Endothelial cell of umbilical vein (primary cell): ENCODE measurements around the gene COMMD10. TPM values are rescaled to one million over a fixed set of nuclear protein-coding genes. Genes with fewer than 3 reads are reported as not detected.

Experiments
- BruUV-seq: library from RNA; stranded (reverse); fragments of 400-500 nt; replicated peaks from 2 replicates; lab custom pipeline; 2021; lab: Mats Ljungman, UMichigan
- CTCF ChIA-PET: fragments of 300-600, 350-600 bp; sonication (Branson Sonifier 250); formaldehyde crosslinking; loops from one replicate; lab custom pipeline; 2021; ENCODE audit warnings: antibody characterized with exemption, inconsistent platforms; lab: Charles Lee
- POLR2A ChIA-PET: fragments of 300-600, 350-600 bp; sonication (Branson Sonifier 250); formaldehyde crosslinking; loops from one replicate; lab custom pipeline; 2021; ENCODE audit warnings: antibody characterized with exemption, inconsistent platforms; lab: Charles Lee
- DNase-seq: peaks from one replicate; pipeline ENCODE4 v3.0.0-alpha.2; 2011; ENCODE audit warnings: low read depth, low spot score
- FAIRE-seq: peaks from 2 replicates; lab custom pipeline; 2011; peaks lifted over from hg19 to GRCh38; lab: Jason Lieb, UNC
- H2AFZ ChIP-seq: 2 replicates; pipeline ENCODE4 v1.6.0; 2012; ENCODE audit warnings: low read depth, low read length, control low read depth, inconsistent platforms
- H3K27ac ChIP-seq: 2 replicates; pipeline ENCODE4 v1.5.1; 2011; ENCODE audit warnings: low read depth, mild to moderate bottlenecking, control low read depth, low read length, moderate library complexity; ENCODE audit not compliant: insufficient read depth
- H3K27me3 ChIP-seq, 2 experiments: 2 replicates each; pipeline versions ENCODE4 v1.6.0 to v1.6.1; 2011; ENCODE audit warnings: low read length in 2 of 2, mixed read lengths in 1 of 2; ENCODE audit not compliant: control insufficient read depth in 2 of 2, insufficient read depth in 2 of 2
- H3K36me3 ChIP-seq, 2 experiments: 2 replicates in 1 of 2; 3 replicates in 1 of 2; pipeline ENCODE4 v1.5.1; 2011; ENCODE audit warnings: low read length in 2 of 2, mild to moderate bottlenecking in 1 of 2, moderate library complexity in 1 of 2; ENCODE audit not compliant: control insufficient read depth in 2 of 2, insufficient read depth in 2 of 2; ENCODE audit errors: extremely low read depth in 1 of 2
- H3K4me1 ChIP-seq: 3 replicates; pipeline ENCODE4 v1.5.1; 2011; ENCODE audit warnings: mild to moderate bottlenecking, low read length; ENCODE audit not compliant: control insufficient read depth, insufficient read depth; ENCODE audit errors: extremely low read depth
- H3K4me2 ChIP-seq: 2 replicates; pipeline ENCODE4 v1.6.1; 2011; ENCODE audit warnings: low read length, control low read depth, mixed read lengths; ENCODE audit not compliant: insufficient read depth
- H3K4me3 ChIP-seq, 3 experiments: fragments of 200-600 bp in 1 of 3; sonication (generic), shearing (Covaris generic) in 1 of 3; replicated peaks in 1 of 3; 2 replicates each; pipeline ENCODE4 v1.5.1; 2011 to 2016; ENCODE audit warnings: control low read depth in 3 of 3, low read length in 3 of 3, mild to moderate bottlenecking in 2 of 3, inconsistent platforms in 1 of 3, low read depth in 1 of 3, moderate library complexity in 1 of 3; ENCODE audit not compliant: insufficient read depth in 1 of 3
- H3K79me2 ChIP-seq: 2 replicates; pipeline ENCODE4 v1.6.0; 2012; ENCODE audit warnings: low read length, inconsistent platforms; ENCODE audit not compliant: control insufficient read depth, insufficient read depth
- H3K9ac ChIP-seq: replicated peaks from 2 replicates; pipeline ENCODE3; 2011; ENCODE audit warnings: low read length, control low read depth; ENCODE audit not compliant: insufficient read depth; ENCODE audit errors: extremely low read depth
- H3K9me1 ChIP-seq: replicated peaks from 3 replicates; pipeline ENCODE4 v1.6.0; 2011; ENCODE audit warnings: mild to moderate bottlenecking, low read length; ENCODE audit not compliant: control insufficient read depth, insufficient read depth; ENCODE audit errors: extremely low read depth
- H3K9me3 ChIP-seq: replicated peaks from 2 replicates; pipeline ENCODE4 v1.5.1; 2012; ENCODE audit warnings: low read length, inconsistent platforms; ENCODE audit not compliant: control insufficient read depth, insufficient read depth
- H4K20me1 ChIP-seq: replicated peaks from 2 replicates; pipeline ENCODE3; 2011; ENCODE audit warnings: mild to moderate bottlenecking, low read length; ENCODE audit not compliant: control insufficient read depth, insufficient read depth; ENCODE audit errors: extremely low read depth
- EZH2 ChIP-seq: IDR thresholded peaks from 2 replicates; pipeline ENCODE4 v1.6.1; 2012; ENCODE audit warnings: borderline replicate concordance, low read depth, mild to moderate bottlenecking, moderate library complexity, low read length, inconsistent platforms; ENCODE audit not compliant: severe bottlenecking
- FOS ChIP-seq: IDR thresholded peaks from 2 replicates; pipeline ENCODE4 v1.6.1; 2011; ENCODE audit warnings: mild to moderate bottlenecking, low read length, moderate library complexity, borderline replicate concordance; ENCODE audit not compliant: insufficient read depth
- GATA2 ChIP-seq: IDR thresholded peaks from 2 replicates; pipeline ENCODE4 v1.7.0; 2011; ENCODE audit warnings: low read depth, mild to moderate bottlenecking, moderate library complexity, mixed read lengths, low read length; ENCODE audit not compliant: insufficient read length, insufficient read depth
- JUN ChIP-seq: IDR thresholded peaks from 2 replicates; pipeline ENCODE4 v1.6.1; 2011; ENCODE audit warnings: borderline replicate concordance, low read depth; ENCODE audit not compliant: insufficient read length, insufficient read depth
- MYC ChIP-seq: IDR thresholded peaks from one replicate; pipeline ENCODE4 v1.6.1; 2011; ENCODE audit warnings: mild to moderate bottlenecking, low read depth, low read length
- POLR2A ChIP-seq: IDR thresholded peaks from 2 replicates; pipeline ENCODE4 v1.6.1; 2012; ENCODE audit warnings: low read depth, mild to moderate bottlenecking, control low read depth, low read length
- POLR2AphosphoS5 ChIP-seq: IDR thresholded peaks from 2 replicates; pipeline ENCODE4 v1.6.1; 2012; ENCODE audit warnings: low read depth, mild to moderate bottlenecking, control low read depth, low read length, moderate library complexity; ENCODE audit not compliant: insufficient read depth
- dilution Hi-C: fragments of 300-500 bp; cut with MboI; formaldehyde crosslinking; loops from one replicate; pipeline ENCODE4 v1.15.0; 2019; ENCODE audit warnings: low sequenced_read_pairs; ENCODE audit not compliant: extremely low pct_ligation_motif_present
- intact Hi-C: fragments of 100-400 bp; cut with micrococcal nuclease; formaldehyde crosslinking; loops from one replicate; pipeline ENCODE4 v1.10.0; 2022
- polyA plus RNA-seq, 4 experiments: library from polyadenylated mRNA; depleted of rRNA in 3 of 4; stranded (reverse) in 3 of 4; unstranded in 1 of 4; fragments of >200 nt; gene quantifications; 2 replicates each; pipeline versions ENCODE4 v1.2.1 to v1.2.3, GENCODE V29; 2011 to 2012; ENCODE audit warnings: missing spikeins in 1 of 4
- total RNA-seq: library from RNA; stranded (reverse); gene quantifications from 2 replicates; pipeline ENCODE4 v1.2.3, GENCODE V29; 2021
- TF ChIP-seq, protein P1 (sequence below): IDR thresholded peaks from 2 replicates; pipeline ENCODE4 v1.6.1; 2011; ENCODE audit not compliant: insufficient read depth, insufficient read length
- TF ChIP-seq, protein P2 (sequence below), 2 donors: IDR thresholded peaks; 1 replicate in 1 of 2; 2 replicates in 1 of 2; pipeline ENCODE4 v1.5.1; 2011; ENCODE audit warnings: low read length in 2 of 2, mild to moderate bottlenecking in 2 of 2, moderate library complexity in 2 of 2, control low read depth in 1 of 2, inconsistent platforms in 1 of 2, low read depth in 1 of 2; ENCODE audit not compliant: insufficient read depth in 1 of 2; ENCODE audit errors: extremely low read depth in 1 of 2

COMMD10 gene
- total and polyA plus RNA-seq, 2 donors (not counting 3 experiments of a cell fraction or from before 2014, with no cell fraction given): 12.5 to 27.0 TPM

DNA sequence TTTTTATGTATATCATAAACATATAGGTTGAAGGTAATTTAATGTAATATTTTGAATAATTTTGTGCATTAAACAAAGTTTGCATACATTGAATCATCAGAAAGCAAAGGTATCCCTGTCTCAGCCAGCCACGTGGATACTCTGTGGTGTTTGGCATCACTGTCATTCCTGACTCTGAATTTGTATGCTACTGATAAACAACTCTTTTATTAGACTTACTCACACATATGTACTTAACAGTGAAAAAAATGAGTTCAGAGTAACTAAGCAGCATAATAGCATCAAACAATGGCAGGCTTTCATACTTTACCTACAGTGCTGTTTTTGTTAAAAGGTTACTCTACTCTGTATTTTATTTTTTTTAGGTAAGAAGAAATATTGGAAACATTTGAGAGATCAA, 171.9 kb downstream of the COMMD10 start:
- intact Hi-C loops (no loop called here), dilution Hi-C loops (no loop called here)
- Histone ChIP-seq H3K9me3 (no peaks in the 10 kb centered on the region), H3K9ac (no peak overlapping the region), H3K9me1 (no peaks in the 10 kb centered on the region), H3K27ac (no peak overlapping the region), H2AFZ (no peak overlapping the region), H3K79me2 (no peaks in the 10 kb centered on the region), H3K4me1 (no peaks in the 10 kb centered on the region), H3K27me3 (no peaks in the 10 kb centered on the region), H3K36me3 (no peaks in the 10 kb centered on the region), H3K4me3 (no peak overlapping the region), H4K20me1 (no peaks in the 10 kb centered on the region), H3K4me2 (no peak overlapping the region)
- POLR2A ChIA-PET: no interaction called here
- no peak for FAIRE-seq
- TF ChIP-seq FOS (no peak), JUN (no peak), MYC (no peak), GATA2 (no peak), POLR2A (no peak)
- no peak for DNase-seq
- CTCF ChIA-PET: no interaction called here
- BruUV-seq: no TSS peak

DNA sequence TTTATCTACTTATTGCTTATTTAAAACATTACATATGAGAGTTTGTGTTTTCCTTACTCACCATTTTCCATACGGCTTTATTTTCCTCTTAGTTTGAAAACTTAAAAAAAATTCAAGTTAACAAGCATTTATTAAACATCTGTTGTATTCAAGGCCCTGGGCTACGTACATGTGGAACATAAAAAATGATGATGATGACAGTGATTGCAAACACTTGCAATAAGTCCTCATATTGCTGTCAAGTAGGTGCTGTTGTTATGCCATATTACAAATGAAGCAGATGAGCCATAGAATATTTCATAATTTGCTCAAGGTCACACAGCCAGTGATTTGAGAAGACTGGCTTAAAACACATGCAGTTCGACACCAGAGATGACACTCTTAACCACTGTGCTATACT, 180.6 kb downstream of the COMMD10 start:
- no TSS peak for BruUV-seq
- POLR2A ChIA-PET: no interaction called here
- intact Hi-C loops: no loop called here

More for the DNA sequence above, 180.6 kb downstream of the COMMD10 start:
- Histone ChIP-seq H3K9ac (no peak overlapping the region), H3K4me2 (no peak overlapping the region), H3K79me2 (no peaks in the 10 kb centered on the region), H3K4me1 (no peaks in the 10 kb centered on the region), H4K20me1 (no peaks in the 10 kb centered on the region), H3K9me3 (no peaks in the 10 kb centered on the region), H3K4me3 (no peak overlapping the region), H2AFZ (no peak overlapping the region), H3K9me1 (no peaks in the 10 kb centered on the region), H3K27me3 (no peaks in the 10 kb centered on the region), H3K27ac (no peak overlapping the region), H3K36me3 (no peaks in the 10 kb centered on the region)
- TF ChIP-seq POLR2AphosphoS5: no peak
- TF ChIP-seq, protein P1, sequence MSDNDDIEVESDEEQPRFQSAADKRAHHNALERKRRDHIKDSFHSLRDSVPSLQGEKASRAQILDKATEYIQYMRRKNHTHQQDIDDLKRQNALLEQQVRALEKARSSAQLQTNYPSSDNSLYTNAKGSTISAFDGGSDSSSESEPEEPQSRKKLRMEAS: no peak
- TF ChIP-seq EZH2: no peak
- TF ChIP-seq, protein P2, sequence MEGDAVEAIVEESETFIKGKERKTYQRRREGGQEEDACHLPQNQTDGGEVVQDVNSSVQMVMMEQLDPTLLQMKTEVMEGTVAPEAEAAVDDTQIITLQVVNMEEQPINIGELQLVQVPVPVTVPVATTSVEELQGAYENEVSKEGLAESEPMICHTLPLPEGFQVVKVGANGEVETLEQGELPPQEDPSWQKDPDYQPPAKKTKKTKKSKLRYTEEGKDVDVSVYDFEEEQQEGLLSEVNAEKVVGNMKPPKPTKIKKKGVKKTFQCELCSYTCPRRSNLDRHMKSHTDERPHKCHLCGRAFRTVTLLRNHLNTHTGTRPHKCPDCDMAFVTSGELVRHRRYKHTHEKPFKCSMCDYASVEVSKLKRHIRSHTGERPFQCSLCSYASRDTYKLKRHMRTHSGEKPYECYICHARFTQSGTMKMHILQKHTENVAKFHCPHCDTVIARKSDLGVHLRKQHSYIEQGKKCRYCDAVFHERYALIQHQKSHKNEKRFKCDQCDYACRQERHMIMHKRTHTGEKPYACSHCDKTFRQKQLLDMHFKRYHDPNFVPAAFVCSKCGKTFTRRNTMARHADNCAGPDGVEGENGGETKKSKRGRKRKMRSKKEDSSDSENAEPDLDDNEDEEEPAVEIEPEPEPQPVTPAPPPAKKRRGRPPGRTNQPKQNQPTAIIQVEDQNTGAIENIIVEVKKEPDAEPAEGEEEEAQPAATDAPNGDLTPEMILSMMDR (IDR thresholded peaks at IDR 0.05; ENCODE audit: extremely low read depth in 1 of 2, insufficient read depth in 1 of 2, low read depth in 1 of 2, low read length in 2 of 2): no peak
- TF ChIP-seq FOS: no peak
- no peak for TF ChIP-seq JUN
- TF ChIP-seq MYC: no peak
- no peak for TF ChIP-seq GATA2
- no peak for TF ChIP-seq POLR2A
- CTCF ChIA-PET: no interaction called here
- dilution Hi-C loops: no loop called here
- FAIRE-seq (no peak), DNase-seq (no peak)
